RPMI7951 (cell line): ENCODE results near the gene XK. TPM values are rescaled to one million over a fixed set of nuclear protein-coding genes. Genes with fewer than 3 reads are reported as not detected.
"Not testable (repeated sequence)": the region's sequence is repeated elsewhere in the genome, so short reads cannot be mapped to it uniquely, and the experiment has no call there.

Experiments
- DNase-seq: peaks from one replicate; pipeline ENCODE4 v3.0.0-alpha.2; 2012; ENCODE audit warnings: low read depth
- total RNA-seq: library from RNA; depleted of rRNA; stranded (reverse); fragments of >200 nt; shearing (Covaris generic); gene quantifications from 2 replicates; pipeline ENCODE4 v1.2.3, GENCODE V29; 2014; rRNA removed

Gene XK
- total RNA-seq, result under 0.01 and 0.12 TPM in 2 replicates

DNA sequence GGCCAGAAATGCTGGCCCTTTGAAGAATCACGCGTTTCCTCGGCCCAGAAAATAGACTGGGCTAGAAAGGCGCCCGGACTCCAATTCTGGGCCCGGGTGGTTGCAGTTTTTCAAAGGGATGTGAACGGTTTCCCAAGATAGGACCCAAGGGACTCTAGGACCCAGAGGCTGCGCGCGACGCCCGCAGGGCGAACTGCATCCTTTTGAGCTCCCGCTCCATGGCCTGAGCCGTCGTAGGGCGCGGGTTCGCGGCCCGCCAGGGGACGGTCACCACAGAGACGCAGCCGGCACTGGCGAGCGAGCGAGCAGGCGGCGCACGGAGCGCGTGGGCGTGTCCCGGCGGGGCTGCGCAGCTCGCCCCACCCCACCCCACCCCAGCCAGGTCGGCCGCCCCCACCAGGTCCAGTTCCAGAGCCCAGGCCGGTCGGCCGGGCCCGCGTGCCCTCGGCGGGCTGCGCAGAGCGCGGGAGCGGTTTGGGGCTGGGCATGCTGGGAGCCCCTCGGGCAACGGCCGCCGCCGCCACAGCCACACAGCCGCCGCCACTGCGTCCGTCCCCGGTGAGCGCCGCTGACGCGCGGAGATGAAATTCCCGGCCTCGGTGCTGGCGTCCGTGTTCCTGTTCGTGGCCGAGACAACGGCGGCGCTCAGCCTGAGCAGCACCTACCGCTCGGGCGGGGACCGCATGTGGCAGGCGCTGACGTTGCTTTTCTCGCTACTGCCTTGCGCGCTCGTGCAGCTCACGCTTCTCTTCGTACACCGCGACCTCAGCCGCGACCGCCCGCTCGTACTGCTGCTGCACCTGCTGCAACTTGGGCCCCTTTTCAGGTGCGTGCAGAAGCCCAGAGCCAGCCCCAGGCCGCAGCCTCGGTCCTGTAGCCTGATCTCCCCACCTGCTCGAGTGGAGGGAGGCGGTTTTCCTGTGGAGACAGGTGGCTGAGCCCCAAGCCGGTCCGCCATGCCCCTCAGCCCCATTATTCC is at the start of gene XK:
TSS of gene XK (plus strand) at position 411 of the 979 bp plus-strand sequence. CDS start at position 582, 171 bp downstream.
- peak; percentile 26 for DNase-seq

GRCh38 chrX:37638047-37638446 is 47.5 kb upstream of the XK start:
- DNase-seq, result no peak

DNA sequence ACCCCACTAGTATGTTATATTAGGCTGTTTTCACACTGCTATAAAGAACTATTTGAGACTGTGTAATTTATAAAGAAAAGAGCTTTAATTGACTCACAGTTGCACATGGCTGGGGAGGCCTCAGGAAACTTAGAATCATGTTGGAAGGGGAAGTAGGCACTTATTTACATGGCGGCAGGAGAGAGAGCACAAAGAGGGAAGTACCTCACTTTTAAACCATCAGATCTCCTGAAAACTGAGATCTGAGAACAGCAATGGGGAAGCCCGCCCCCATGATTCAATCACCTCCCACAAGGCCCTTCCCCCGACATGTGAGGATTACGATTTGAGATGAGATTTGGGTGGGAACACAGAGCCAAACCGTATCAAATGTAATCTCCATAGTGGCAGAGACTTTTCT is 45.4 kb upstream of the XK start:
- no peak for DNase-seq

DNA sequence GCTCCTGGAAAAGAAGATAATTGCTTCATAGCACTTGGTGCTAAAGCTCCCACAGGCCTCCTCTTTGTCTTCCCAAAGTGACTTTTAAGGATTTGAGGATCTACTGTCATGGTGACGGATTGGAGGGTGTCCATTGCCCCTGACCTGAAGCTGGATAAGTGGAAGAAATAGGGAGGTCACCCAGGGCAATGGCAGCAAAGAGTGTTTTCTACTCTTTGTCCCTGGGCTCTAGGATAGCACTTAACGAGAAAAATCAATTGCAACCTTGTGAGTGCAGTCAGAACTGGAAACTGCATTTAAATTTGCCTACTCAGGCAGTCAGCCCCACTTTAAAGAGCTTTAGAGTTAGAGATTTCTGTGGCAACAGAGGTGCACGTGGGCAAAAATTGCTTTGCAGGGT is 43.7 kb upstream of the XK start:
- no peak for DNase-seq

- DNase-seq, result peak; percentile 3
These were observed 40.9 kb upstream of the XK start for GRCh38 chrX:37644381-37645305.

- no peak for DNase-seq
These were observed 39.3 kb upstream of the XK start for GRCh38 chrX:37646254-37646653.

- not testable (repeated sequence) for DNase-seq
These were observed 34.7 kb upstream of the XK start for GRCh38 chrX:37650879-37651278.

GRCh38 chrX:37651921-37652452 is 33.6 kb upstream of the XK start:
- no peak for DNase-seq

- DNase-seq, result no peak
These were observed 32.9 kb upstream of the XK start for GRCh38 chrX:37652589-37653231.

GRCh38 chrX:37653397-37654085 is 32.0 kb upstream of the XK start:
- DNase-seq, result no peak

GRCh38 chrX:37658343-37659030 is 27.1 kb upstream of the XK start:
- DNase-seq, result no peak

DNA sequence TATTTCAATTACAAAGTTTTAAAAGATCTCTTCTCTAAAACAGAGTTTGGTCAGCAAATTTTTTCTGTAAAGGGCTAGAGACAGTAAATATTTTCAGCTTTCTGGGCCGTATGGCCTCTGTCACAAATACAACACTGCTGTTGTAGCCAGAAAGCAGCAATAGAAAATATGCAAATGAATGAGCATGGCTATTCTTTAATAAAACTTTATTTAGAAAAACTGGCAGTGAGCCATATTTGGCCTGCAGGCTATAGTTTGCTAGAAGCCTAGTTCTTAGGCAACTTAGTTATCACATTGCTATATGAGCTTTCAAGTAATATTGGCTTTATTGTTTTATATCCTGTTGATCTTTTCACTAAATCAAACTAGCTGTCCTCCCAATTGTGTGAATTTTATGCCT is 26.5 kb upstream of the XK start:
- no peak for DNase-seq

- DNase-seq, result no peak
These were observed 23.4 kb upstream of the XK start for GRCh38 chrX:37662181-37662580.

DNA sequence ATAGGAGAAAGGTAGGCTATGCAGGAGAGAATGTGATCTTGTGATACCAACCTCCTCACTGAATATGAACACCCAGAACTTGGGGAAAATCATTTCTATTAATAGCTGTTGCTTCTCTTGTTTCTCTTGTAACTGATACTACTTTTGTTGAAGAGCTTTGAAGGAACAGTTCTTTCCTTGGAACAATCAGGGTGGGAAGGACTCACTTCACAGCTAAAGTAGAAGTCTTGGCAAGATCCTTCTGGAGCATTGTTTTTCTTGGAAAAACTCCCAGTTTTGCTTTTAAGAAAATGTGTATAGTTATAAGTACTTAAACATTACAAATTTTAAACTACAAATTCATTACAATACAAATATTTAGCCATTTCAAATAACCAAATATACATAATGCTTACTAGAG is 19.1 kb upstream of the XK start:
- no peak for DNase-seq

DNA sequence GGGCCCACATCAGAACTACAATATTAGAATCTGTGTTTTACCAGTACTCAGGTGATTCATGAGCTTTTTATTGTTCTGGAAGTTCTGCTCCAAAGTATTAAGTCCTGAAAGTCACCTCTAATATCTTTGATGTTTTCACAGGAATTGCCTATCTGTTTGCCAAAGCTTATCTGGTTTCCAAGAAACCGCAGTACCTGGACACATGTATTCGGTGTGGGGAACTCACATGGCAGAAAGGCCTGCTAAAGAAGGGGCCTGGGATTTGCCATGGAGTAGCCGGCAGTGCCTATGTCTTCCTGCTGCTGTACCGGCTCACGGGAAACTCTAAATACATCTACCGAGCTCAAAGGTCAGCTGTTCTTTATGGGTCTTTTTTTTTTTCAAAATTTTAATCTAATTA is 18.4 kb upstream of the XK start:
- DNase-seq, result no peak

DNA sequence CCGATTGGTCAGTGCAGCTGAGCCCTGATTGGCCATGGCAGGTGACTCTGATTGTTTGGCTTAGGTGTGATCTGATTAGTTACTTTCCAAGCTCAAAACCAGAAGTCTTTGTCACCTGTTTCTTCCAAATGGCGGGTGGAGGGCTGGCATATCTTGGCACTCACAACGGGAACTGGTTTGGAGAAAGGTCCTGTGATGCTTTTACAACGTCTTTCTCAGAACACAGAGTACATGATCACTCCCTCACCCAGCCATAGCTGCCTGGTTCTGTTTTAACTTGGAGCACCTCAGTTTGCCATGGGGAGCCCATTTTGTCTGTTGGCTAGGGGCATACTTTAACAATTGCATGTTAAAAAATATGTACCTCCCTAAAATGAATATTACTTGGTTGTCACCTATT is 13.0 kb upstream of the XK start:
- no peak for DNase-seq

DNA sequence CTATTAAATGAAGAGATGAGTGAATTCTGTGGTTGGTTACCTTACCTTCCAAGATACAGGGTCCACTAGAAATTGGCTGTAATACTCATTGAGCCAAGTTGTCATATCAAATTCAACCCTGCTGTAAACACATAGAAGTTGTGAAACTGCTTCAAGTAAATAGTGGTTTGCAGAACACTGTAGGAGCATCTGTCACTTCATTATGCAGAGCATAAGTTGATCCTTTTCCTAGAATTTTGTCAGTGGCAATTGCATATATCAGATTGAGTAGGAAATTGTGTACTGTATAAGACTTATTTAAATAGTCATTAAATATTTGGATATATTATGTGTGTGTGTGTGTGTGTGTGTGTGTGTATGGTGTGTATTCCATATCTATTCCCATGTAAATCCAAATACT is 8.8 kb upstream of the XK start:
- no peak for DNase-seq

- no peak for DNase-seq
These were observed 8.3 kb upstream of the XK start for GRCh38 chrX:37677243-37677642.

DNA sequence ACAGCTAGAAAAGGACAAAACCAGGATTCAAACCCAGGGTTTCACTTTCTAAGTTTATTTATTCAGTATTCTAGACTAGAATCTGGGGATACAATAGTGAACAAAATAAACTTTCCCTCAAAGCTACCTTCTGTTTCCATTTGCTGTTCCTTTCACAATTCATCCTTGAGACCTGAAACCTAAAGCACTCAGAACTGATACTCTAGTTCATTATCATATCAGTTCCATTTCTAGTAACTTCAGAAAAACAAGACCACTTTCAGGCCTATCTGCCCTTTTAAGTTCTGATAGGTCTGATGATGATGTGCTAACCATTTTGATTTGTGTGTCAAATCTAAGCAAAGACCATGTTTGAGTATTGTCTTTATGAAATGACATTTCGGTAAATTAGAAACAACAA is 7.8 kb upstream of the XK start:
- no peak for DNase-seq

GRCh38 chrX:37678574-37678973 is 7.0 kb upstream of the XK start:
- DNase-seq, result no peak
